A673 (cell line): ENCODE results near the gene PTGDR. TPM values are rescaled to one million over a fixed set of nuclear protein-coding genes. Genes with fewer than 3 reads are reported as not detected.

Source experiments
- BruUV-seq: library from RNA; stranded (reverse); fragments of 400-500 nt; replicated peaks from 2 replicates; lab custom pipeline; 2021; lab: Mats Ljungman, UMichigan
- CTCF ChIA-PET: fragments of 300-600 bp; sonication (Branson Sonifier 250); formaldehyde crosslinking; loops from one replicate; lab custom pipeline; 2022; ENCODE audit warnings: antibody characterized with exemption; lab: Charles Lee
- POLR2A ChIA-PET: fragments of 300-600 bp; sonication (Branson Sonifier 250); formaldehyde crosslinking; loops from one replicate; lab custom pipeline; 2022; ENCODE audit warnings: antibody characterized with exemption; ENCODE audit not compliant: low non-redundant PET; lab: Charles Lee
- DNase-seq: peaks from one replicate; pipeline ENCODE4 v3.0.0-alpha.2; 2015; ENCODE audit warnings: low spot score
- H3K27ac ChIP-seq: fragments of 200-600 bp; sonication (generic); 2 replicates; pipeline ENCODE4 v1.5.1; 2016; ENCODE audit warnings: mixed run types, low read depth, mild to moderate bottlenecking, mixed read lengths, antibody characterized with exemption, low read length; ENCODE audit not compliant: poor library complexity, severe bottlenecking
- H3K27me3 ChIP-seq: fragments of 200-600 bp; sonication (generic); replicated peaks from 2 replicates; pipeline ENCODE4 v1.6.1; 2017; ENCODE audit warnings: mixed run types, low read depth, mild to moderate bottlenecking, mixed read lengths, antibody characterized with exemption, low read length; ENCODE audit not compliant: insufficient read depth, poor library complexity
- H3K36me3 ChIP-seq: fragments of 200-600 bp; sonication (generic); 2 replicates; pipeline ENCODE4 v1.6.1; 2016; ENCODE audit warnings: mixed run types, mild to moderate bottlenecking, mixed read lengths, antibody characterized with exemption, low read length; ENCODE audit not compliant: insufficient read depth, poor library complexity, severe bottlenecking
- H3K4me1 ChIP-seq: fragments of 200-600 bp; sonication (generic); 2 replicates; pipeline ENCODE4 v1.6.1; 2017; ENCODE audit warnings: mixed run types, mild to moderate bottlenecking, mixed read lengths, antibody characterized with exemption, low read length; ENCODE audit not compliant: insufficient read depth, poor library complexity, severe bottlenecking
- H3K4me3 ChIP-seq: fragments of 200-600 bp; sonication (generic); 2 replicates; pipeline ENCODE4 v1.5.1; 2016; ENCODE audit warnings: low read depth, mixed run types, mild to moderate bottlenecking, mixed read lengths, low read length; ENCODE audit not compliant: poor library complexity, severe bottlenecking
- H3K9me3 ChIP-seq: fragments of 200-600 bp; sonication (generic); 2 replicates; pipeline ENCODE4 v1.6.1; 2016; ENCODE audit warnings: mixed run types, low read depth, mild to moderate bottlenecking, mixed read lengths, antibody characterized with exemption, low read length; ENCODE audit not compliant: poor library complexity, severe bottlenecking
- EZH2 ChIP-seq: fragments of 200-600 bp; sonication (generic); IDR thresholded peaks from 2 replicates; pipeline ENCODE4 v1.6.1; 2017; ENCODE audit warnings: borderline replicate concordance, low read depth, mild to moderate bottlenecking, mixed read lengths, antibody characterized with exemption, low read length; ENCODE audit not compliant: poor library complexity, severe bottlenecking
- intact Hi-C: fragments of 100-400 bp; cut with micrococcal nuclease; formaldehyde crosslinking; loops from one replicate; pipeline ENCODE4 v1.10.0; 2022; ENCODE audit not compliant: unreplicated experiment
- total RNA-seq: library from RNA; stranded (reverse); gene quantifications from 2 replicates; pipeline ENCODE4 v1.2.3, GENCODE V29; 2021
- TF ChIP-seq, protein P1 (sequence below): fragments of 300-800, 200-600 bp; sonication (generic); conservative IDR thresholded peaks from 2 replicates; pipeline ENCODE4 v1.5.1; 2017; ENCODE audit warnings: low read depth, mild to moderate bottlenecking, antibody characterized with exemption, low read length, moderate library complexity, mixed read lengths

The PTGDR gene
- total RNA-seq, 1 experiment from 2014 or later = not detected

DNA sequence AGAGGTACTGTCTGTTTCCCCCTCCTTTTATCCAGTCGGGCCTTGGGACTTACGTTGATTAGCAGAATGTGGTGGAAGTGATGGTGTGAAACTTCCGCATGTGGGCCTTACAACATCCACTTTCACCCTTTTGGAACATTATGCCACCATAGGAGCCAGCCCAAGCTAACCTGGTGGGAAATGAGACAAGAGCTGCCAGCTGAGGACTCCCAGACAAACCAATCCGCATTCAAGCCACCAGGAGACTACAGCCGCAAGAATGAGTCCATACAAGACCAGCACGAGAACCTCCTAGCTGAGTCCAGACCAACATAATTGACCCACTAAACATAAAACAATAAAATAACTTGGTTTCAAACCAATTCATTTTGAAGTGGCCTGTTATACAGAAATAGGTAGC, 37.5 kb downstream of the PTGDR start:
- H3K27me3 ChIP-seq = peaks cover 15% of the 10 kb centered on the region
- H3K4me3 ChIP-seq = no peak overlapping the region
- TF ChIP-seq, protein P1, sequence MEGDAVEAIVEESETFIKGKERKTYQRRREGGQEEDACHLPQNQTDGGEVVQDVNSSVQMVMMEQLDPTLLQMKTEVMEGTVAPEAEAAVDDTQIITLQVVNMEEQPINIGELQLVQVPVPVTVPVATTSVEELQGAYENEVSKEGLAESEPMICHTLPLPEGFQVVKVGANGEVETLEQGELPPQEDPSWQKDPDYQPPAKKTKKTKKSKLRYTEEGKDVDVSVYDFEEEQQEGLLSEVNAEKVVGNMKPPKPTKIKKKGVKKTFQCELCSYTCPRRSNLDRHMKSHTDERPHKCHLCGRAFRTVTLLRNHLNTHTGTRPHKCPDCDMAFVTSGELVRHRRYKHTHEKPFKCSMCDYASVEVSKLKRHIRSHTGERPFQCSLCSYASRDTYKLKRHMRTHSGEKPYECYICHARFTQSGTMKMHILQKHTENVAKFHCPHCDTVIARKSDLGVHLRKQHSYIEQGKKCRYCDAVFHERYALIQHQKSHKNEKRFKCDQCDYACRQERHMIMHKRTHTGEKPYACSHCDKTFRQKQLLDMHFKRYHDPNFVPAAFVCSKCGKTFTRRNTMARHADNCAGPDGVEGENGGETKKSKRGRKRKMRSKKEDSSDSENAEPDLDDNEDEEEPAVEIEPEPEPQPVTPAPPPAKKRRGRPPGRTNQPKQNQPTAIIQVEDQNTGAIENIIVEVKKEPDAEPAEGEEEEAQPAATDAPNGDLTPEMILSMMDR = no peak
- TF ChIP-seq EZH2 = no peak
- no peaks in the 10 kb centered on the region for H3K4me1 ChIP-seq
- no peaks in the 10 kb centered on the region for H3K9me3 ChIP-seq
- BruUV-seq = no TSS peak
- CTCF ChIA-PET = no interaction called here
- no peak overlapping the region for H3K27ac ChIP-seq
- no peak for DNase-seq
- POLR2A ChIA-PET = interaction anchor here (0.7 kb wide), 1 partner anchor 24 kb away, joined by 3 read pairs; no protein-coding TSS in a partner anchor
- no peaks in the 10 kb centered on the region for H3K36me3 ChIP-seq
- intact Hi-C loops = loop anchor here (10.0 kb wide), 3 partner anchors 510 to 1000 kb away; no protein-coding TSS in a partner anchor

DNA sequence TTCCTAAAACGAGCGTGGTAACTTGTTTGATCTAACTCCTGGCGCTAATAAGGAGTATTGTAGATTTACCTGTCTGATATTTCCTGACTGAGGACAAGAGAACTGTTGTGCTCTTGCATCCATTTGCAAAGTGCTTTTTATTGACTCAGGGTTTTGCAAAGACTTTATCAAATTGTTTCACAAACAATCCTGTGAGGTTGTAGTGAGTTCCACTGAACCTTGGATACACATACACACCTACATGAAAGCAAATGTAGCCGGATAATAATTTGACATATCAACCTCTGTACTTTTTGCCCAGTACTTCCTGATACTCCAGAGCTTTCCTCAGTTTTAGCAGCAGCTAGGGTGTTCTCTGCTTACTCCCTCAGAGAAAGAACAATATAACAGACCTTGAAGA, 39.9 kb downstream of the PTGDR start:
- ChIA-PET POLR2A (no interaction called here), CTCF (no interaction called here)
- BruUV-seq = no TSS peak
- Histone ChIP-seq H3K27me3 (peaks cover 20% of the 10 kb centered on the region), H3K36me3 (no peaks in the 10 kb centered on the region), H3K9me3 (no peaks in the 10 kb centered on the region), H3K27ac (no peak overlapping the region), H3K4me1 (no peaks in the 10 kb centered on the region), H3K4me3 (no peak overlapping the region)
- TF ChIP-seq, protein P1 = no peak
- no peak for TF ChIP-seq EZH2
- DNase-seq = no peak
- intact Hi-C loops = loop anchor here (10.0 kb wide), 3 partner anchors 507 to 997 kb away; no protein-coding TSS in a partner anchor

DNA sequence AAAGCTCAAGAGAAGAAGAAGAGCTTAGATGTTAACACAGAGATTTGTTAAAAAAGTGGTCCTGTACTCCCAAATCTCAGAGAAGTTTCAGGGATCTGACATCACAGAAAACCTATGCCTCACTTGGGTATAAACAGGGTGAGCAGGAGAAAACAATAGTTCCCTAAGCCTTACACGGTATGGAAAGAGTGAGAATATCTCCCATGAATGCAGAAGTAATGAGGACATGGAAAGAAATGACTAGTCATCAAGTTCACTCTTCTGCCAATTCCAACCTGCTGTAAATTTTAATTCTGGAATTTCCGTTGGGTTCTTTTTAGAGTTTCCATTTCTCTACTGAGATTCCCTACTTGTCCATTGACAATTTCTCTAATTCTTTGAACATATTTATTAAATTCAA, 40.4 kb downstream of the PTGDR start:
- no peaks in the 10 kb centered on the region for H3K9me3 ChIP-seq
- intact Hi-C loops = loop anchor here (10.0 kb wide), 3 partner anchors 507 to 997 kb away; no protein-coding TSS in a partner anchor
- H3K4me3 ChIP-seq = no peak overlapping the region
- no peaks in the 10 kb centered on the region for H3K36me3 ChIP-seq
- BruUV-seq = no TSS peak
- TF ChIP-seq, protein P1 = no peak
- no peak for TF ChIP-seq EZH2
- no peaks in the 10 kb centered on the region for H3K4me1 ChIP-seq
- H3K27me3 ChIP-seq = peaks cover 23% of the 10 kb centered on the region
- no peak overlapping the region for H3K27ac ChIP-seq
- ChIA-PET POLR2A (no interaction called here), CTCF (no interaction called here)
- DNase-seq = no peak
